ENCODE data around the gene EPHB1.

Gene EPHB1

DNA sequence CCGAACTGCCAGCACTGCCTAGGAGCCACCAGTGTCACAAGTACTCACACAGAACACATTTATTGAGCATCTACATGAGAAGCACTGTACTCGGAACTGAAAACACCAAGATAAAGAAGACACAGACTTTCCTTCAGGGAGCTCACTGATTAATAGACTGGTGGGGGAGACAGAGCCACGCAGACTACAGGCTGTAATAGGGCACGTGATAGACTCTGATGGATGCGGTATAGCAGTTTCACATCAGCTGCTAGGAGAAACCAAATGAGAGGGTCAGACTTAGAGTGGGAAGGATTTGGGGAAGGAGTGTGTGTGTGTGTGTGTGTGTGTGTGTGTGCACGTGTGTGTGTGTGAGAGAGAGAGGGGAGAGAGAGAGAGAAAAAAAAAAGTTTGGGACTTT is 12.1 kb downstream of the EPHB1 start:
- no peak for DNase-seq

DNA sequence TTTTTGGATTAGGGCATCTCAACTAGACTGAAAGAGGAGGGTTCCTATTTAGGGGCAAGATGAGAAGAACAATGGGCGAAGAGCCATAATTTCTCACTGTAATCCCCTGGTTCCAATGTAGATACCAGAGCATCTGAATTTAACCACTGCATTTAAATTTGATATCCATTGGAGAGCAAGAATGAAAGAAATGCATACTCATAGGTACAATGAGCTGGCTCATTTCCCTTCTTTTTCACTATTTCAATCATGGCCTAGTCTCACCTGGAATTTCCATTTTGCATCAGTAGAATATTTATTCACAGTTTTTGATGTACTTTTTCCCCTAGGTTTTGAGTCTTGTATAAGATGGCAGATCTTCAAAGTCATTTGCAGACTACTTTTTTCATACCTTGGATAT is 13.8 kb downstream of the EPHB1 start:
- H3K27ac ChIP-seq: no peak overlapping the region
- no peak for DNase-seq
- H3K9me3 ChIP-seq (ENCODE audit: severe bottlenecking): no peaks in the 10 kb centered on the region
- H3K4me3 ChIP-seq (ENCODE audit: low read depth, low read length): no peak overlapping the region
- TF ChIP-seq, protein P1, sequence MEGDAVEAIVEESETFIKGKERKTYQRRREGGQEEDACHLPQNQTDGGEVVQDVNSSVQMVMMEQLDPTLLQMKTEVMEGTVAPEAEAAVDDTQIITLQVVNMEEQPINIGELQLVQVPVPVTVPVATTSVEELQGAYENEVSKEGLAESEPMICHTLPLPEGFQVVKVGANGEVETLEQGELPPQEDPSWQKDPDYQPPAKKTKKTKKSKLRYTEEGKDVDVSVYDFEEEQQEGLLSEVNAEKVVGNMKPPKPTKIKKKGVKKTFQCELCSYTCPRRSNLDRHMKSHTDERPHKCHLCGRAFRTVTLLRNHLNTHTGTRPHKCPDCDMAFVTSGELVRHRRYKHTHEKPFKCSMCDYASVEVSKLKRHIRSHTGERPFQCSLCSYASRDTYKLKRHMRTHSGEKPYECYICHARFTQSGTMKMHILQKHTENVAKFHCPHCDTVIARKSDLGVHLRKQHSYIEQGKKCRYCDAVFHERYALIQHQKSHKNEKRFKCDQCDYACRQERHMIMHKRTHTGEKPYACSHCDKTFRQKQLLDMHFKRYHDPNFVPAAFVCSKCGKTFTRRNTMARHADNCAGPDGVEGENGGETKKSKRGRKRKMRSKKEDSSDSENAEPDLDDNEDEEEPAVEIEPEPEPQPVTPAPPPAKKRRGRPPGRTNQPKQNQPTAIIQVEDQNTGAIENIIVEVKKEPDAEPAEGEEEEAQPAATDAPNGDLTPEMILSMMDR (IDR thresholded peaks at IDR 0.05; ENCODE audit: low read depth, low read length): no peak
- H3K27me3 ChIP-seq (ENCODE audit: insufficient read depth, low read depth, severe bottlenecking): no peaks in the 10 kb centered on the region
- H3K36me3 ChIP-seq: no peaks in the 10 kb centered on the region

More for the DNA sequence above, 12.1 kb downstream of the EPHB1 start:
- Histone ChIP-seq H3K27me3 (ENCODE audit: insufficient read depth, low read depth, severe bottlenecking) (no peaks in the 10 kb centered on the region), H3K9me3 (ENCODE audit: severe bottlenecking) (no peaks in the 10 kb centered on the region), H3K4me3 (ENCODE audit: low read depth, low read length) (no peak overlapping the region), H3K36me3 (no peaks in the 10 kb centered on the region), H3K27ac (no peak overlapping the region)
- TF ChIP-seq, protein P1 (IDR thresholded peaks at IDR 0.05; ENCODE audit: low read depth, low read length): no peak

DNA sequence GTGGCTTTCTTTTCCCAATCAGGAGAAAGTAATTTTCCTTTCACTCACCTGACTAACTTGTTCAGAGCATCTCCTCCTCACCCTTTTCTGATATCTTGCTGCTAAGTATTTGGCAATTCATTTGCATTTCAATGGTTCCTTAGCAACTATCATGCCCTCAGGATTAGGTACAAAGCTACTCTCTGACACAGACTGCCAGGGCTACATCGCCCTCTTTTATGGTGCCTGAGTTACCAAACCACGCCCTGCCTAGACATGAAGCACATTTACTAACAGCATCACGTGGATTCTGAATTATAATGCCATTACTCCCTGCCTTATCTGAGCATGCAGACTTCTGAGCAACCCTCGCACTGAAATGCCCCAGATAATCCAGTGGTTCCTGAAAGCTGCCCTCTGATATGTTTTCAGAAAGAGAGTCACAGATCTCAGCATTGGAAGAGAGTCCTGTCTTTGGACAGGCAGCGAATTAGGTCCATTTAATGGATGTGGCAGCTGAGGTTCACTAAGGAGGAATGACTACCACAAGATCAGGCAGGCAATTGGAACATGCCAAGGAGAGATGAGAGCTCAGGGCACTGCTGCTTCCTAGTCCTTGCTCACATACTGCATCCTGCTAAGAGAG is 14.5 kb downstream of the EPHB1 start:
- Histone ChIP-seq H3K27ac (no peak overlapping the region), H3K36me3 (no peaks in the 10 kb centered on the region), H3K27me3 (ENCODE audit: insufficient read depth, low read depth, severe bottlenecking) (no peaks in the 10 kb centered on the region), H3K4me3 (ENCODE audit: low read depth, low read length) (no peak overlapping the region), H3K9me3 (ENCODE audit: severe bottlenecking) (no peaks in the 10 kb centered on the region)
- TF ChIP-seq, protein P1 (IDR thresholded peaks at IDR 0.05; ENCODE audit: low read depth, low read length): no peak
- no peak for DNase-seq

DNA sequence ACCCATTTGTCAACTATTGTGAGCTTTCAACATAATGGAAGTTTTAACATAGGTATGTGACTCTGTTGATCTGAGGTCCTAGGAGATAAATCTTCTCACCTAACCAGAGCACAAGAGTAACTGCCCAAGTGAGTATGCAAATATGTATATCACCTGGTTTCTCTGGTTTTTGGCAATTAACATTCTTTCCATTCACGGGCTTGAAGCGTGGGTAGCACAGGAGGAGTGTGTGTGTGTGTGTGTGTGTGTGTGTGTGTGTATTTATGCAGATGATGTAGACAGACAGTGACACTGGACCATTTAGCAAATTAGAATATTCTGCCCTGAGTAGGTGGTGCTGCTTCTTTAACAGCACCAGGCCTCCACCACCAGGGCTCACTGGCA is 15.0 kb downstream of the EPHB1 start:
- Histone ChIP-seq H3K27me3 (ENCODE audit: insufficient read depth, low read depth, severe bottlenecking) (no peaks in the 10 kb centered on the region), H3K27ac (no peak overlapping the region), H3K9me3 (ENCODE audit: severe bottlenecking) (no peaks in the 10 kb centered on the region)

DNA sequence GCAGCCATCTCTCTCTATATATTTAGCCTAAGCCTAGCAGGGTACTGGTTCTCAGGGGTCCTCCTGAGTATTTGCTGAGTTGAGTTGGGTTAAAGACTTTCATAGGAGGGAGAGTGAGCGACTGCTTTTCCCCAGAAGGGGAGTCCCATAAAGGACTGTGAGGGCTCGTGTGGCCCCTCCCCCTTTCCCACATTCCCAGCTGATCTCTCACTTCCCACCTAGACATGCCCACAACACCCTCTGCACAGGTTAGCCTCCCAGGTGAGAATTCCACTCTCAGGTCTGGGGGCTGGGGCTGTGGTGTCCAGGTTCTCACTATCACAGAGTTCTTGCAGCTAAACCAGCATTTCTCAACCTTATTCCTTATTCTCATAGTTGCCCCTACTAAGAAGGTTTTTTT is 15.8 kb downstream of the EPHB1 start:
- H3K27me3 ChIP-seq (ENCODE audit: insufficient read depth, low read depth, severe bottlenecking): no peaks in the 10 kb centered on the region
- no peak for DNase-seq
- TF ChIP-seq, protein P1 (IDR thresholded peaks at IDR 0.05; ENCODE audit: low read depth, low read length): no peak
- no peak overlapping the region for H3K4me3 ChIP-seq (ENCODE audit: low read depth, low read length)
- H3K9me3 ChIP-seq (ENCODE audit: severe bottlenecking): no peaks in the 10 kb centered on the region
- H3K36me3 ChIP-seq: no peaks in the 10 kb centered on the region
- H3K27ac ChIP-seq: no peak overlapping the region

More for the DNA sequence above, 15.0 kb downstream of the EPHB1 start:
- no peak for DNase-seq
- Histone ChIP-seq H3K4me3 (ENCODE audit: low read depth, low read length) (no peak overlapping the region), H3K36me3 (no peaks in the 10 kb centered on the region)
- TF ChIP-seq, protein P1 (IDR thresholded peaks at IDR 0.05; ENCODE audit: low read depth, low read length): no peak

DNA sequence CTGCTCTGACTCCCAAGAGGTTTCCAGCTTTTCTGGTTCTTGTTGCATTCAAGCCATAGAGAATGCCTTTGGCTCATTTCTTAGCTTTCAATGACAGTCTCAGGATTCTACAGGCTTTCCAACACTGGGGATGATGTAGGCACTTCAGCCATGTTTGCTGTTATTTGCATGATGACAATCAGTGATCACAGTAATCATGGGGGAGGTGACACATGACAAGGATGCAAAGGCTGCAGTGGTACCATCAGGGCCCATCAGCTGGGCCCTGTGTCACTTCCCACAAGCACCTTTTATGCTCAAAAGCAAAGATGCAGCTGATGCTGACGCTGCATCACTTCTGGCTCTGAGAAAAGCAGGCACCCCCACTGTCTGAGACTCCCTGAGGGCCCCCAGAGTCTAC is 18.6 kb downstream of the EPHB1 start:
- H3K4me3 ChIP-seq (ENCODE audit: low read depth, low read length): no peak overlapping the region
- no peaks in the 10 kb centered on the region for H3K9me3 ChIP-seq (ENCODE audit: severe bottlenecking)
- no peak for DNase-seq
- TF ChIP-seq, protein P1 (IDR thresholded peaks at IDR 0.05; ENCODE audit: low read depth, low read length): no peak
- no peak overlapping the region for H3K27ac ChIP-seq
- no peaks in the 10 kb centered on the region for H3K27me3 ChIP-seq (ENCODE audit: insufficient read depth, low read depth, severe bottlenecking)
- no peaks in the 10 kb centered on the region for H3K36me3 ChIP-seq

Data from WERI-Rb-1 (cell line).